HFF-Myc (cell line): ENCODE measurements around the gene FNDC3A.

ENCODE experiments used
- DNase-seq: peaks from one replicate; pipeline ENCODE4 v3.0.0-alpha.2; 2011; ENCODE audit warnings: low read depth; ENCODE audit errors: extremely low read depth
- H3K4me3 ChIP-seq: replicated peaks from 2 replicates; pipeline ENCODE4 v1.5.1; 2011; ENCODE audit warnings: low read depth, mild to moderate bottlenecking, control low read depth, low read length
- CTCF ChIP-seq: IDR thresholded peaks from 2 replicates; pipeline ENCODE4 v1.5.1; 2012; ENCODE audit warnings: mild to moderate bottlenecking, low read depth, low read length, control low read depth; ENCODE audit errors: missing control alignments

Gene FNDC3A

GRCh38 chr13:49190901-49191300 lies 215.2 kb downstream of the FNDC3A start:
- no peak overlapping the region for H3K4me3 ChIP-seq

GRCh38 chr13:49206641-49207040 lies 230.9 kb downstream of the FNDC3A start:
- no peak for DNase-seq
- TF ChIP-seq CTCF = no peak
- H3K4me3 ChIP-seq = no peak overlapping the region

More at GRCh38 chr13:49190901-49191300, 215.2 kb downstream of the FNDC3A start:
- TF ChIP-seq CTCF = no peak
- no peak for DNase-seq

- TF ChIP-seq CTCF = no peak
- no peak for DNase-seq
- no peak overlapping the region for H3K4me3 ChIP-seq
Measured at GRCh38 chr13:49208619-49209018, 232.9 kb downstream of the FNDC3A start.

DNA sequence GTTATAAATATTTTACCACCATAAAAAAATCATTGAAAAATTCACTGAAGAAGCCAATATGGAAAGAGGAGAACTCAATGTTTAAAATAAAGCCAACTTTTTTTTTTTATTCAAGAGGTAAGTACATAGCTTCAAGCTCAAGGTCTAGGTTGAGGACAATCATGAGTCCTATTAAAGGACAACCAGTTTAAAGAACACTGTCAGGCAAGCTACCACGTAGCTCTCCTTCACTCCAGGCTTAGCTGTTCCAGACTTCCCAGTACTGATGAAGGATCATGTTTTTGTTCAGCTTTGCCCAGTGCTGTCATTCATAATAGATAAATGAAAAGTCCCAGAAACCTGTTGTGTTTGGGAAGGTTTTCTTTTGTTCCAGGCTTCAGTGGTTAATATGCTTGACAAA lies 234.4 kb downstream of the FNDC3A start:
- DNase-seq = no peak
- no peak for TF ChIP-seq CTCF
- no peak overlapping the region for H3K4me3 ChIP-seq

DNA sequence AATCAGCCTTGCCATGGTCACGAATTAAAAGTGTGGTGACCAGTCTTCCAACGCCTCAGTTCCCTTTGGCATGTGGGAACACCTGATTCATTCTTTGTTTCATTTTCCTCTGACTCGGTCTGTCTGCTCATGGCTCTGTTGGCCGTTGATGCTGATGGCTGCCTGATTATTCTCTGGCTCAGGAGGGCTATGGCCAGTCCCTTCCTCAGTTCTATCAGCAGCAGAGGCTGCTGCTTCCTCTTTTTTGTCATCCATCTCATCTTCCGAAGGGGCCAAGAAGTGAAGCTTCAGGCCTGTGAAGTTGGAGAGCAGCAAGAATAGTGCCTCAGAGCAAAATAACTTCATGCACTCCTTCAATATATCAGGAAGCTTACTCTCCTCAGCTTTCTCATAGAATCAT lies 235.0 kb downstream of the FNDC3A start:
- no peak for DNase-seq
- no peak overlapping the region for H3K4me3 ChIP-seq
- no peak for TF ChIP-seq CTCF

DNA sequence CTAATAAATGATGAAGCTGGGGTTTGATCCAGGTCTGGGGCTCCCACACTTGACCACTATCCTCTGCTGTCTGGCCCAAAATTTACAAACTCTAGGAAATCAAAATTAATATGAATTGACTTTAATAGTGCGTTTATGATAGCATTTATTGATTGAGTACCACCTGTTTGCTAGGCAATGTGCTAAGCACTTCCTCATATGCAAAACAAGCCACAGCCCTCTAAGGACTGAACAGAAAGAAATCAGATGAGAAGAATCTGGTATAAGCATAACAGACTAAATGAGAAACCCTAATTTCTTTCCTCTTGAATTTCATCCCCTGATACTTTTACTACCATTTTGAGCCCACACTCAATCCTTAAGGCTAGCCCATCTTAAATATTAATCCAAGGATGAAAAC lies 237.8 kb downstream of the FNDC3A start:
- no peak for TF ChIP-seq CTCF
- DNase-seq = no peak

More for the DNA sequence above, 237.8 kb downstream of the FNDC3A start:
- no peak overlapping the region for H3K4me3 ChIP-seq
